Measurements from ENCODE around the gene FAAP20. TPM values are rescaled to one million over a fixed set of nuclear protein-coding genes. Genes with fewer than 3 reads are reported as not detected.

Gene FAAP20
- total RNA-seq, 1 experiment from 2014 or later = 119 TPM

- Histone ChIP-seq H3K4me2 (ENCODE audit: insufficient read depth, insufficient read length, low read length) (no peak overlapping the region), H2BK5ac (ENCODE audit: insufficient read length, low read length) (no peak overlapping the region), H3K23me2 (ENCODE audit: insufficient read length, low read depth, low read length, poor library complexity, severe bottlenecking) (no peaks in the 10 kb centered on the region), H2BK12ac (ENCODE audit: insufficient read length, low read depth, low read length) (no peak overlapping the region), H3K27me3 (ENCODE audit: insufficient read depth, low read length) (no peaks in the 10 kb centered on the region), H3K18ac (ENCODE audit: insufficient read length, low read depth, low read length) (no peak overlapping the region), H3K9ac (ENCODE audit: extremely low read depth, insufficient read length, low read length) (no peak overlapping the region), H3K14ac (ENCODE audit: insufficient read depth, low read length) (no peak overlapping the region), H3K4me1 (ENCODE audit: insufficient read depth, low read length) (no peaks in the 10 kb centered on the region), H3T11ph (ENCODE audit: low read length) (no peak overlapping the region), H2BK20ac (ENCODE audit: low read depth, low read length, poor library complexity, severe bottlenecking) (no peak overlapping the region), H3K79me1 (ENCODE audit: insufficient read depth, low read depth, low read length, poor library complexity, severe bottlenecking) (no peaks in the 10 kb centered on the region), H4K91ac (ENCODE audit: insufficient read length, low read depth, low read length) (no peak overlapping the region), H3K4ac (ENCODE audit: low read depth, low read length) (no peak overlapping the region), H2BK120ac (ENCODE audit: low read depth, low read length, poor library complexity, severe bottlenecking) (no peak overlapping the region), H4K8ac (replicated peaks; ENCODE audit: insufficient read length, low read depth, low read length) (no peak overlapping the region), H3K23ac (ENCODE audit: insufficient read length, low read depth, low read length) (no peak overlapping the region), H4K20me1 (ENCODE audit: control insufficient read depth, insufficient read depth, insufficient read length) (no peaks in the 10 kb centered on the region), H2BK15ac (ENCODE audit: low read depth, low read length) (no peak overlapping the region), H3K56ac (ENCODE audit: insufficient read length, low read depth, low read length) (no peak overlapping the region), H2AFZ (ENCODE audit: low read length) (no peak overlapping the region), H3K9me3 (ENCODE audit: control insufficient read depth, low read depth, low read length) (no peaks in the 10 kb centered on the region), H3K27ac (ENCODE audit: insufficient read length, low read depth, low read length) (no peak overlapping the region), H4K5ac (ENCODE audit: insufficient read length, low read depth, low read length) (no peak overlapping the region), H2AK5ac (ENCODE audit: insufficient read length, low read length) (no peak overlapping the region), H3K79me2 (ENCODE audit: insufficient read depth, low read length) (no peaks in the 10 kb centered on the region)
- Mint-ChIP-seq H3K9me3 (no peaks in the 10 kb centered on the region), H3K27ac (peak overlapping the region in 1 of 3 experiments; percentile 61; a peak in 1 of 7 replicates), H3K27me3 (ENCODE audit: low read depth) (no peaks in the 10 kb centered on the region), H3K36me3 (ENCODE audit: insufficient read depth in 1 of 3, low read depth in 3 of 3) (peaks cover 2 to 31% (median 25%) of the 10 kb centered on the region in 3 experiments), H3K4me3 (no peak overlapping the region), H3K4me1 (peaks cover 0 to 14% of the 10 kb centered on the region in 2 experiments; a peak in 2 of 4 replicates)
- no peak for DNase-seq
- WGBS (ENCODE audit: extremely low coverage, insufficient read length, low lambda C conversion rate) = no CpG with 5 or more reads among the region's 11 CpGs
- TF ChIP-seq CTCF (conservative IDR thresholded peaks at IDR 0.05) = no peak
Observed at GRCh38 chr1:2170211-2170610, 24.4 kb downstream of the FAAP20 start.

Data from H9 (cell line).